ENCODE measurements around the gene SKP1. TPM values are rescaled to one million over a fixed set of nuclear protein-coding genes. Genes with fewer than 3 reads are reported as not detected.

Gene SKP1
- total RNA-seq, 1 experiment from 2014 or later = 415 TPM

- TF ChIP-seq, protein P1, sequence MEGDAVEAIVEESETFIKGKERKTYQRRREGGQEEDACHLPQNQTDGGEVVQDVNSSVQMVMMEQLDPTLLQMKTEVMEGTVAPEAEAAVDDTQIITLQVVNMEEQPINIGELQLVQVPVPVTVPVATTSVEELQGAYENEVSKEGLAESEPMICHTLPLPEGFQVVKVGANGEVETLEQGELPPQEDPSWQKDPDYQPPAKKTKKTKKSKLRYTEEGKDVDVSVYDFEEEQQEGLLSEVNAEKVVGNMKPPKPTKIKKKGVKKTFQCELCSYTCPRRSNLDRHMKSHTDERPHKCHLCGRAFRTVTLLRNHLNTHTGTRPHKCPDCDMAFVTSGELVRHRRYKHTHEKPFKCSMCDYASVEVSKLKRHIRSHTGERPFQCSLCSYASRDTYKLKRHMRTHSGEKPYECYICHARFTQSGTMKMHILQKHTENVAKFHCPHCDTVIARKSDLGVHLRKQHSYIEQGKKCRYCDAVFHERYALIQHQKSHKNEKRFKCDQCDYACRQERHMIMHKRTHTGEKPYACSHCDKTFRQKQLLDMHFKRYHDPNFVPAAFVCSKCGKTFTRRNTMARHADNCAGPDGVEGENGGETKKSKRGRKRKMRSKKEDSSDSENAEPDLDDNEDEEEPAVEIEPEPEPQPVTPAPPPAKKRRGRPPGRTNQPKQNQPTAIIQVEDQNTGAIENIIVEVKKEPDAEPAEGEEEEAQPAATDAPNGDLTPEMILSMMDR (IDR thresholded peaks at IDR 0.05; ENCODE audit: unreplicated experiment) = peak; percentile 99
- ChIA-PET CTCF (interaction anchor here (0.5 to 4.5 kb wide), 27 partner anchors 8 to 1638 kb away, joined by 3 to 45 read pairs (median 4); partner anchors contain the start of gene TCF7), POLR2A (interaction anchor here (0.7 to 1.4 kb wide), 5 partner anchors 10 to 622 kb away, joined by 3 to 4 read pairs (median 3); no protein-coding TSS in a partner anchor)
- no peaks in the 10 kb centered on the region for H3K27me3 Mint-ChIP-seq (ENCODE audit: insufficient read depth, unreplicated experiment)
- no TSS peak for BruUV-seq (replicated peaks)
- H3K4me3 Mint-ChIP-seq (ENCODE audit: unreplicated experiment) = no peak overlapping the region
- no peaks in the 10 kb centered on the region for H3K36me3 Mint-ChIP-seq (ENCODE audit: insufficient read depth, unreplicated experiment)
- H3K4me1 Mint-ChIP-seq (ENCODE audit: insufficient read depth, unreplicated experiment) = peaks cover 7% of the 10 kb centered on the region
- peak; percentile 67 for DNase-seq (ENCODE audit: unreplicated experiment)
- H3K27ac Mint-ChIP-seq (ENCODE audit: low read depth, unreplicated experiment) = no peak overlapping the region
- intact Hi-C loops (cut with micrococcal nuclease) = loop anchor here (1.0 kb wide), 2 partner anchors 38 to 63 kb away; no protein-coding TSS in a partner anchor
- no peaks in the 10 kb centered on the region for H3K9me3 Mint-ChIP-seq (ENCODE audit: unreplicated experiment)
These were observed 74.9 kb downstream of the SKP1 start for GRCh38 chr5:134101686-134102439.

- BruUV-seq (replicated peaks) = no TSS peak
- Mint-ChIP-seq H3K27me3 (ENCODE audit: insufficient read depth, unreplicated experiment) (no peaks in the 10 kb centered on the region), H3K4me1 (ENCODE audit: insufficient read depth, unreplicated experiment) (peaks cover 7% of the 10 kb centered on the region), H3K36me3 (ENCODE audit: insufficient read depth, unreplicated experiment) (no peaks in the 10 kb centered on the region), H3K9me3 (ENCODE audit: unreplicated experiment) (no peaks in the 10 kb centered on the region), H3K27ac (ENCODE audit: low read depth, unreplicated experiment) (no peak overlapping the region), H3K4me3 (ENCODE audit: unreplicated experiment) (no peak overlapping the region)
- peak; percentile 85 for DNase-seq (ENCODE audit: unreplicated experiment)
- ChIA-PET POLR2A (interaction anchor here (0.6 to 1.7 kb wide), 4 partner anchors 11 to 272 kb away, joined by 3 to 6 read pairs (median 4); no protein-coding TSS in a partner anchor), CTCF (interaction anchor here (0.5 to 4.5 kb wide), 18 partner anchors 7 to 92 kb away, joined by 3 to 45 read pairs (median 5); partner anchors contain the start of gene TCF7)
- TF ChIP-seq, protein P1 (IDR thresholded peaks at IDR 0.05; ENCODE audit: unreplicated experiment) = no peak
- intact Hi-C loops (cut with micrococcal nuclease) = no loop called here
These were observed 76.3 kb downstream of the SKP1 start for GRCh38 chr5:134100283-134101091.

- no peak for DNase-seq (ENCODE audit: unreplicated experiment)
- no TSS peak for BruUV-seq (replicated peaks)
- no peak overlapping the region for H3K4me3 Mint-ChIP-seq (ENCODE audit: unreplicated experiment)
- no peaks in the 10 kb centered on the region for H3K36me3 Mint-ChIP-seq (ENCODE audit: insufficient read depth, unreplicated experiment)
- CTCF ChIA-PET = interaction anchor here (0.6 to 4.5 kb wide), 7 partner anchors 9 to 78 kb away, joined by 3 to 45 read pairs (median 9); partner anchors contain the start of gene TCF7
- peaks cover 7% of the 10 kb centered on the region for H3K4me1 Mint-ChIP-seq (ENCODE audit: insufficient read depth, unreplicated experiment)
- no peaks in the 10 kb centered on the region for H3K9me3 Mint-ChIP-seq (ENCODE audit: unreplicated experiment)
- POLR2A ChIA-PET = interaction anchor here (0.6 to 1.7 kb wide), 4 partner anchors 11 to 272 kb away, joined by 3 to 6 read pairs (median 4); no protein-coding TSS in a partner anchor
- no peaks in the 10 kb centered on the region for H3K27me3 Mint-ChIP-seq (ENCODE audit: insufficient read depth, unreplicated experiment)
- intact Hi-C loops (cut with micrococcal nuclease) = no loop called here
- TF ChIP-seq, protein P1 (IDR thresholded peaks at IDR 0.05; ENCODE audit: unreplicated experiment) = no peak
- no peak overlapping the region for H3K27ac Mint-ChIP-seq (ENCODE audit: low read depth, unreplicated experiment)
These were observed 76.8 kb downstream of the SKP1 start for GRCh38 chr5:134099939-134100282.
